ENCODE data around the gene BLOC1S3.
A peak's percentile ranks its signal among the peaks of the same experiment; 100 is the strongest.

Gene BLOC1S3

DNA sequence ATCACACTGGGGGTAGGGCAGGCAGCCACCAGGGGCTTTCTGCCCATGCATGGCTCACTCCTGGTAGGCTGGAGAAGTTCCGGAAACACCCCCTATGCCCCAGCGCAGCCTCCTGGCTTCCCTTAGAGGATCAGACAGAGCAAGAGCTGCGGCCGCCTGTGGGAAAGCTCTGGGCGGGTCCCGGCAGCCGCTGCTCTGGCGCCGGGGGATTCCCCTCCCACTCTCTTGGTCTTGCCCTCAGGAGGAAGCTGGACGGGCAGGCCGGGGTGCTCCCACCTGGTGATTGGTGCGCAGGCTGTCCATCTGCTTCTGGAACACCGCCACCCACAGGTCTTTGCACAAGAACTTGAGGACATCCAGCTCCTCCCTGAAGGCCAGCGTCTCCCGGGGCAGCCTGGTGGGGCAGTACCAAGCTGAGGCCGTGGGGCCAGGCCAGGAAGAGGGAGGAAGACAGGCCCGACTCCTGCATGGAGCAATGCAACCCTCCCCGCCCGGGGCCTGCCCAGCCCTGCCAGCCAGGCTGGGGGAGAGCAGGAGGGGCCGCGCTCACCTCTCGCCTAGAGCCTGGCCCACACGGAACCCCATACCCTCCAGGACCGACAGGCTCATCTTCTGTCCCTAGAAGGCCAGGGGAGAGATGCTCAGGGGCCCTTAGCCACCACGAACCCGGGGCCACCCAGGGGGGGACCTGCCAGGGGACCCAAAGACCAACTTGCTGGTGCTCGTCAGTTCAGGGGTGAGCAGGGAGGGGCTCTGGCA lies 13.8 kb upstream of the BLOC1S3 start:
- Mint-ChIP-seq H3K4me3 (peak overlapping the region; percentile 34 to 76), H3K27me3 (no peaks in the 10 kb centered on the region), H3K27ac (peak overlapping the region; percentile 80 to 92), H3K4me1 (peaks cover 39% of the 10 kb centered on the region), H3K9me3 (no peaks in the 10 kb centered on the region)
- DNase-seq: peak; percentile 58 to 87
- ATAC-seq: peak; percentile 94

DNA sequence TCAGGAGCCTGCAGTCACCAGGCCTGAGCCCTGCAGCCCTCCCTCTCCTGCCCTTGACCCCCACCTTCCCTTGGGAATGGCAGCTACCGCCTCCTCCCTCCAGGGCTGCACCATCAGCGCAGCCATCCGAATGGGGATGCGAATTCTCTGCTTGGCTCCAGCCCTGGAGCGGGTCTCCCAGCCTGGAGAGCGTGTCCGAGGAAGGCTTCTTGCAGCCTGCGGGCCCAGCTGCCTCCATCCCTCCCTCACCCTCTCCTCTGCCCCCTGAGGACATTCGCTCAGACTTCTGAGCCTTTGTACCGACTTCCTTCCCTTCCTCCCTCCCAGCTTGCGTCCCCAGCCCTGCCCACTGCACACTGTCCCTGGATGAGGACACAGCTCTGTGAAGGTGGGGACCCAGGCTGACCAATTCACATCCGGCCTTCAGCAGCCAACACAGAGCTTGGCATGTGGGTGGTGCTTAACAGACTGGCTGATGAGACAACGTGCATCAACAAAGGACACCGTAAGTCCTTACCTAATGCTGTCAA lies 11.8 kb upstream of the BLOC1S3 start:
- peak overlapping the region in 1 of 2 donors; percentile 59 for H3K27ac Mint-ChIP-seq
- ATAC-seq (no peak), DNase-seq (no peak)

GRCh38 chr19:45168767-45169351 lies 9.7 kb upstream of the BLOC1S3 start:
- Mint-ChIP-seq H3K4me3 (no peak overlapping the region), H3K4me1 (peaks cover 65% of the 10 kb centered on the region), H3K9me3 (no peaks in the 10 kb centered on the region), H3K27me3 (no peaks in the 10 kb centered on the region), H3K27ac (peak overlapping the region in 1 of 2 donors; percentile 57)
- ATAC-seq: no peak
- no peak for DNase-seq

More for the DNA sequence above, 11.8 kb upstream of the BLOC1S3 start:
- Mint-ChIP-seq H3K4me1 (peaks cover 55% of the 10 kb centered on the region), H3K4me3 (no peak overlapping the region), H3K27me3 (no peaks in the 10 kb centered on the region), H3K9me3 (no peaks in the 10 kb centered on the region)

DNA sequence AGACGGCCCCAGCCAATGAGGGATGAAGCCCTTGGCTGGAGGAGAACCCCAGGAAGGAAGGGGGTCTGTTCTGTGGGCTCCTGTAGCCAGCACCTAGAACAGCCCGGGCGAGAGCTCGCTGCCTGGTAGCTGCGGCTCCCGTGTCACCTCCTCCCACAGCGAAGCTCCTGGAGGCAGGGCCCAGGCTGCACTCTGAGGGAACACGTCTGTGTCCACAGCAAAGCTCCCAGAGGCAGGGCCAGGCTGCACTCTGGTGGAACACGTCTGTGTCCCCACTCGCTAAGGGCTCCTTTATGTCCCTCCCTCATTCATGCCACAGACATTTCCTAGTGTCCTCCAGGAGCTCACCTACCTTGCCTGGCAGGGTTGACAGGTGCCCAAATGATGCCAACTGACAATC lies 9.0 kb upstream of the BLOC1S3 start:
- DNase-seq: no peak
- H3K4me1 Mint-ChIP-seq: peaks cover 63% of the 10 kb centered on the region
- peak overlapping the region in 1 of 2 donors; percentile 27 for H3K4me3 Mint-ChIP-seq
- H3K9me3 Mint-ChIP-seq: no peaks in the 10 kb centered on the region
- no peaks in the 10 kb centered on the region for H3K27me3 Mint-ChIP-seq
- no peak for ATAC-seq
- H3K27ac Mint-ChIP-seq: no peak overlapping the region

GRCh38 chr19:45170146-45171106 lies 8.2 kb upstream of the BLOC1S3 start:
- DNase-seq (no peak), ATAC-seq (no peak)
- Mint-ChIP-seq H3K4me1 (peaks cover 58% of the 10 kb centered on the region), H3K4me3 (peak overlapping the region; percentile 69 to 81), H3K9me3 (no peaks in the 10 kb centered on the region), H3K27me3 (no peaks in the 10 kb centered on the region), H3K27ac (peak overlapping the region; percentile 77 to 98)

DNA sequence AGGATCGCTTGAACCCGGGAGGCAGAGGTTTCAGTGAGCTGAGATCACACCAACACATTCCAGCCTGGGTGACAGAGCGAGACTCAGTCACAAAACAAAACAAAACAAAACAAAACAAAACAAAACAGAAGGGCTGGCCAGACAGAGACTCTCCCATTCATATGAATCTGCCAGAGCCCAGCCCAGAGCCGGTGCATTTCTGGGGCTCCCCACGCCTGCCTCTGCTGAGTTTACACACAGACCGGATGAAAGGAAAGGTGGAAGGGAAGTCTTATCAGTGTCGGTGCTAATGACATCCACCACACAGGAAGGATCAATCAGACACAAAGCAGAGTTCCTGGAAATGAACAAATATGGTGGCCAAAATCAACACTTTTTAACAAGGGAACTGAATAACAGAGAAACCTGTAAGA lies 7.4 kb upstream of the BLOC1S3 start:
- Mint-ChIP-seq H3K4me3 (peak overlapping the region; percentile 69 to 81), H3K4me1 (peaks cover 59% of the 10 kb centered on the region), H3K9me3 (no peaks in the 10 kb centered on the region), H3K27me3 (no peaks in the 10 kb centered on the region), H3K27ac (peak overlapping the region; percentile 94 to 98)
- DNase-seq (peak in 1 of 2 donors; percentile 58), ATAC-seq (peak; percentile 91)

- DNase-seq (no peak), ATAC-seq (peak; percentile 44)
- Mint-ChIP-seq H3K27me3 (no peaks in the 10 kb centered on the region), H3K27ac (peak overlapping the region; percentile 40 to 78), H3K9me3 (no peaks in the 10 kb centered on the region), H3K4me3 (peak overlapping the region in 1 of 2 donors; percentile 57), H3K4me1 (peaks cover 54% of the 10 kb centered on the region)
These were observed 6.4 kb upstream of the BLOC1S3 start for GRCh38 chr19:45172173-45172572.

DNA sequence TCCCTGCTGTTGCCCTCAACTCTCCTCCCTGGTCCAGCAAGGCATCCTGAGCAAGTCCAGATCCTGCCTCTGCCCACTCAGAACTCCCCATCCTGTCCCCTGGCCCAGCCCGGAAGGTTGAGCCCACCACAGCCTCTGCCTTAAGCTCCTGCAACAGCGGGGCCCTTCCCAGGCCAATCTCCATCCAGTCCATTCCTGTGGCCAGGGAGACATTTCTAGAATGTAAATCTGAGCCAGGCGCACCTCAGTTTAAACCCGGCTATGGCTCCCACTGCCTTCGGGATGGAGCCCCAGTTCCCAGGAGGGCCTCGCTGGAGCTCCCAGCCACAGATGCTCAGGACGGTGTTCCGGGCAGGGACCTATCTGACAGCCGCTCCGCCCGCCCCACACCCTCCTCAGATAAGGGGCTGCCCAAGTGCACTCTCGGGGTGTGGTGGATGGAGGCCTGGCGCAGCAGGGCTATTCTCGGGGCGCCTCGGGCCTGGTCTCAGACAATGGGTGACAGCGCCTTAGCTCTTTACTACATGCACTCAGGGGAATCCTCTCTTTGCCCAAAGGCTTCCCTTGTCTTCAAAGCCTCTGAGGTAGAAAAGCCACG lies 5.9 kb upstream of the BLOC1S3 start:
- H3K27ac Mint-ChIP-seq: peak overlapping the region in 1 of 2 donors; percentile 78
- DNase-seq: no peak
- H3K9me3 Mint-ChIP-seq: no peaks in the 10 kb centered on the region
- peak overlapping the region in 1 of 2 donors; percentile 44 for H3K4me3 Mint-ChIP-seq
- no peaks in the 10 kb centered on the region for H3K27me3 Mint-ChIP-seq
- H3K4me1 Mint-ChIP-seq: peaks cover 54% of the 10 kb centered on the region
- no peak for ATAC-seq

GRCh38 chr19:45173816-45174215 lies 4.8 kb upstream of the BLOC1S3 start:
- H3K4me3 Mint-ChIP-seq: peak overlapping the region in 1 of 2 donors; percentile 36
- no peaks in the 10 kb centered on the region for H3K9me3 Mint-ChIP-seq
- H3K27me3 Mint-ChIP-seq: no peaks in the 10 kb centered on the region
- ATAC-seq: no peak
- H3K4me1 Mint-ChIP-seq: peaks cover 52% of the 10 kb centered on the region
- peak overlapping the region in 1 of 2 donors; percentile 19 for H3K27ac Mint-ChIP-seq
- DNase-seq: no peak

DNA sequence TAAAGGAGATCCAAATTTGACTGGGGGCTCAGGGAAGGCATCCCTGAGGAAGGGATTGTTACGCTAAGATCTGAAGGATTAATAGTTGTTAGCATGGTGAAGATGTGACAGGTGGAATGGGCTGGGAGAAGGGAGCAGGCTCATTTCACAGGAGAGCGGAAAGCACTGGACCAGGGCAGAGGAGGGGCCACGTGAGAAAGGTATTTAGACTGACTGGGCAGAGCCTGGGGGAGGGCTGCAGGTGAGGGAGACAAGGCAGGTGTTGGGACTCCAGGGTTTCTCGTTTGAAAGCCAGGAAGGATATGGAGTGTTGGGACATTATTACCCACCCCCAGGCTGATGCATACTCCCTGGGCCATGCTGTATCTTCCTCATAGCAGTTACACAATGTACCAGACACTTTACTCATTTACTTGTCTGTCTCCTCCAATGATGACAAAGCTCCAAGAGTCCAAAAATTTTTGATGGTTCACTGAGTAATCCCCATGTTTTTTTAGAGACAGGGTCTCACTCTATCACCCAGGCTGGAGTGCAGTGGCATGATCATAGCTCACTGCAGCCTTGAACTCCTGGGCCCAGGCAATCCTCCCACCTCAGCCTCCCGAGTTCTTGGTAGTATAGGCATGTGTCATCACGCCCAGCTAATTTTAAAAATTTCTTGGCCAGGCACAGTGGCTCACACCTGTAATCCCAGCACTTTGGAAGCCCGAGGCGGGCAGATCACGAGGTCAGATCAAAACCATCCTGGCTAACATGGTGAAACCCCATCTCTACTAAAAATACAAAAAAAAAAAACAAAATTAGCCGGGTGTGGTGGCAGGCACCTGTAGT lies 2.9 kb upstream of the BLOC1S3 start:
- Mint-ChIP-seq H3K9me3 (no peaks in the 10 kb centered on the region), H3K27me3 (no peaks in the 10 kb centered on the region), H3K4me3 (no peak overlapping the region), H3K27ac (peak overlapping the region in 1 of 2 donors; percentile 85), H3K4me1 (peaks cover 54% of the 10 kb centered on the region)
- no peak for DNase-seq
- no peak for ATAC-seq

GRCh38 chr19:45177817-45178261 lies 745 bp upstream of the BLOC1S3 start, which contains the start of gene TRAPPC6A:
TRAPPC6A (minus strand) TSS chr19:45178237; CDS start chr19:45178218, 19 bp downstream.
- Mint-ChIP-seq H3K27me3 (no peaks in the 10 kb centered on the region), H3K27ac (peak within 1 kb of the TSS; percentile 83 to 97), H3K4me1 (peaks cover 46% of the 10 kb centered on the region), H3K9me3 (no peaks in the 10 kb centered on the region), H3K4me3 (peak within 1 kb of the TSS; percentile 86 to 87)
- ATAC-seq: peak; percentile 3
- no peak for DNase-seq

- ATAC-seq (no peak), DNase-seq (peak; percentile 45 to 46)
- no peaks in the 10 kb centered on the region for H3K9me3 Mint-ChIP-seq
- H3K27me3 Mint-ChIP-seq: no peaks in the 10 kb centered on the region
- peak overlapping the region; percentile 82 to 97 for H3K27ac Mint-ChIP-seq
- H3K4me1 Mint-ChIP-seq: peaks cover 31% of the 10 kb centered on the region
- H3K4me3 Mint-ChIP-seq: peak overlapping the region; percentile 86 to 87
These were observed 698 bp downstream of the BLOC1S3 start for GRCh38 chr19:45179072-45179891.

DNA sequence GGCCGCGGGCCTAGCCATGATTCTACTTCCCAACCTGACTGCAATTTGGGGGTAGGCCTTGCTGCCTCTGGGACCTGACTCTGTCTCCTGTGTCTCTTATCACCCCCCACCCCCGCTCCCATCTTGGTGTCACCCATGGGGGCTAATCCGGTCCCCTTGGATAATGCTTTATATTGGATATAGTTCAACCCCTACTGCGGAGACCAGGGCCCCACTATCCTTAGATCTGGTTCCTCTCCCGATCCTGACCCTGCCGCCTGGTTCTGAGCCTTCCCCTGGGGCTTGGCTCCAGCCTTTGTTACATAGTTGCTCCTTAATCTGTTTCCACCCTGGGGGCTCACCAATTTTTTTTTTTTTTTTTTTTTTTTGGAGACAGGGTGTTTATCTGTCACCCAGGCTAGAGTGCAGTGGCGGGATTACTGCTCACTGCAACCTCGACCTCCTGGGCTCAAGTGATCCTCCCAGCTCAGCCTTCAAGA lies 1.3 kb downstream of the BLOC1S3 start:
- DNase-seq (no peak), ATAC-seq (no peak)
- peak overlapping the region in 1 of 2 donors; percentile 27 for H3K27ac Mint-ChIP-seq
- H3K27me3 Mint-ChIP-seq: no peaks in the 10 kb centered on the region
- no peaks in the 10 kb centered on the region for H3K9me3 Mint-ChIP-seq
- peak overlapping the region; percentile 79 to 81 for H3K4me3 Mint-ChIP-seq
- peaks cover 34% of the 10 kb centered on the region for H3K4me1 Mint-ChIP-seq
